DMS 273 (cell line): ENCODE results near the gene LIN52.

Experiments
- DNase-seq: peaks from one replicate; lab custom pipeline; 2025; ENCODE audit not compliant: unreplicated experiment; lab: John Stamatoyannopoulos, UW

The LIN52 gene

GRCh38 chr14:74223016-74223415 lies 138.3 kb downstream of the LIN52 start:
- no peak for DNase-seq

DNA sequence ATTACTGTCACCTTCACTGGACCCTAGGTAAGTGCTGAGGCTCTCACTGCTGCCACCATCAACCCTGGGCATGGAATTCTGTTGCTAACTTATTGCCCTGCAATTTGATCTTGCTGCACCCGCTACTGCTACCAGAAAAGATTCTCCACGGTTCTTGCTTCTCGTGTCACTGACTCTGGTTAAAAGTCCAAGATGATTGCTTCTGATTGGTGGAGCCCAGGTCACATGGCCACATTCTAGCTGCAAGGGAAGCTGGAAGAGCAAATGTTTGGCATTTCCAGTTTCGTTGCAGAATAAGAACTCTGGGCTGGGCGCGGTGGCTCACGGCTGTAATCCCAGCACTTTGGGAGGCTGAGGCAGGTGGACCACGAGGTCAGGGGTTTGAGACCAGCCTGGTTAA lies 147.0 kb downstream of the LIN52 start:
- DNase-seq: no peak

- DNase-seq: no peak
Observed at GRCh38 chr14:74235017-74235416, 150.3 kb downstream of the LIN52 start.

- DNase-seq: no peak
Observed at GRCh38 chr14:74237441-74237840, 152.7 kb downstream of the LIN52 start.

- DNase-seq: peak; percentile 38
Observed at GRCh38 chr14:74238974-74239847, 154.5 kb downstream of the LIN52 start, which contains the start of gene VSX2. VSX2 (plus strand) TSS chr14:74239449; CDS start chr14:74239562, 113 bp downstream.

GRCh38 chr14:74239848-74240793 lies 155.4 kb downstream of the LIN52 start:
- no peak for DNase-seq

GRCh38 chr14:74240794-74241651 lies 156.3 kb downstream of the LIN52 start:
- peak; percentile 31 for DNase-seq

DNA sequence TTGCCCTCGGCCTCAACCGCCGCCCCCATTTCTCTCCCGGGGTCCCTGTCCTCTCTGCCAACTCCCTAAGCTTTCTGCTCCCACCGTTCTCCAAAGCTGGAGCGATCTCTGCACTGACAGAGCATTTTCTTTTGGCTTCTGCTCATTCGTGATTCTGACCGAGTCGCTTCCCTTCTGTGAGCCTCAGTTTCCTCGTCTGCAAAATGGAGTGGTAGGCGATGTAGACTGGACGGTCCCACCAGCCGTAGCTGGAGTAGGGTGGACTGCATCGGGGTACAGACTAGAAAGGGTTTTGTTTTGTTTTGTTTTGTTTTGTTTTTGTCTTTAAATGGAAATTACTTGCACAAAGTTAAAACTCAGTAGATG lies 156.9 kb downstream of the LIN52 start:
- DNase-seq: no peak

DNA sequence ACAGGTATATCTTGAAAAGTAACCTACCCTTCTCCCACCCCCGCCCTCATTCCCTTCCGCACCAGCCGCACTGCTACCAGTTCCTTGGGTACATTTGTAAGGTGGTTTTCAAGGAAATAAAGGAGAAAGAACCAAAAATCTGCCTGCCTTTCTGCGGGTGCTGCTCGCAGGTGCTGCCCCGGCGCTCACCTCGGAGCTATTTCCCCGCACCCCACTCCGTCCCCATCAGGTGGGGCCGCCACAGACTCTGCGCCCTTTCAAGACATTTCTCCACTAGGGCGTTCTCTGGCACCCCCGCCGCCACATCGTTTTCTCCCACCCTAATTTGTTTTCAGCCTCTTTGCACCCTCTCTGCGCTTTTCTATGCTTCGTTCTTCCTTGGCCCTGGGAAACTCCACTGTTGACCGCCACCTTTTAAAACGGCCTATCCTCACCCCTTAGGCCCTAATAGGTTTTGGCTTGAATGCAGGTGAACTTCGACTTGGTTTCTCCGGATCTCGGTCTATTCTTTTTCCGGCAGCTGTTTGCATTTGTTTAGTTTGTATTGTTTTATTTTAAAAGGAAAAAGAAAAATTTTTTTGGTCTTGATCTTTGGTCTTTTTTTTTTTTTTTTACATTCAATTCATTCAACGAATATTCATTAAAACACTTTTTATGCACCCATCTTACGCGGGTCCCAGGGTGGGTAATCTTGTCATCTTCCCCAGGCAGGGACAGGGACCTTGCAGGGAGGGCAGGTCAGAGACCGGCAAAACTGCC lies 157.4 kb downstream of the LIN52 start:
- no peak for DNase-seq

- DNase-seq: no peak
Observed at GRCh38 chr14:74242780-74243042, 158.0 kb downstream of the LIN52 start.

GRCh38 chr14:74243051-74243450 lies 158.3 kb downstream of the LIN52 start:
- DNase-seq: no peak

DNA sequence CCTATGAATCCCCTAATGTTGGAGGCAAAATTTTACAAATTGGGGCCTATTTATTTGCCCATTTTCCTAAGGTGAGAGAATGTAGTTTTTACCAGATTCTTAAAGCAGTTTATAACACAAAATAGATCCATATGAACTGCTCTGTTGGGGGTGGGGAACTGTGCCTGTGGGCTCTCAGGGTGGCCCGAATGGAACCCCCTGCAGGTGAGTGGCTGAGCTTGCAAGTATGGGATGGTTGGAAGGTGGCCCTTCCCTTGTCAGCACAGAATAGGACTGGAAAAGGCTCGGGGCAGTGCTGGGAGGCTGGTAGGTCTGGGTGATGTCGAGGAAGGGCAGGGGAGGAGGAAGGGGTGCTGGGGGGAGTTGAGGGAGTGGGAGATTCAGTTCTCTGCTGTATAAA lies 159.4 kb downstream of the LIN52 start:
- DNase-seq: peak; percentile 36

DNA sequence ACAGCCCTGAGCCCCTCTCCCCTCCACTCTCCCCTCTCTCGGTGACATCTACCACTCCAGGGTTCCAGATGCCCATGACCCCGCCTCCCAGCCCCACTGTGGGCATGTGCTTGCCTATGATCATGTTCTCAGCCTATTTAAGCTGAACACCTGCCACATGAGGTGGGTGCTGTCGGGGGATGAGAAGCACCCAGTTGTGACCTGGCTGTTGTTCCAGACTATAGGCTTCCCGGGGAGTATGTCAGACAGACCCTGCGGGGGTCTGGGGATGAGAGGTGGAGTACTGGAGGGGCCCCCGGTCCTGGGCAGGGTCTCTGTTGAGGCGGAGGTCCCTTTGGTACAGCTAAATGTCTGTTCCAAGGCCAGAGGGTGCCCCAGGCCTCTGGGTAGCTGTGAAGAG lies 160.5 kb downstream of the LIN52 start:
- no peak for DNase-seq

DNA sequence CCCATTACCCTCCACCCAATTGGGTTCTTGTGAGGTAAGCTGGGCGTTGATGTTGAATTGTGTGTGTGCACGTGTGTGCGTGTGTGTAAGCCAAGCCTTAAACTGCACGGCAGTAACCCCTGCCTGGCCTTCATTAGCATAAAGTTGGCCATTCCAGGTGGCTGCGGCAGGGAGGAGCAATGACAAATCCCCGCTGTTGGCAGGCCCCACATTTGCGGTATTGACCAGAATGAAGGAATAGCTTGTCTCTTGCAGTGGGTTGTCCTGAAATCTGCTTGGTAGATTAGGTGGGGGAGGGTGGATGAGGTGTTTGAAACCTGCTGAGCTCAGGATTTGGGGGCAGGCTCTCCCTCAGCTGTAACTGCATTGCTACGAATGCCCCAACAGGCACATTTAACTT lies 161.8 kb downstream of the LIN52 start:
- no peak for DNase-seq

DNA sequence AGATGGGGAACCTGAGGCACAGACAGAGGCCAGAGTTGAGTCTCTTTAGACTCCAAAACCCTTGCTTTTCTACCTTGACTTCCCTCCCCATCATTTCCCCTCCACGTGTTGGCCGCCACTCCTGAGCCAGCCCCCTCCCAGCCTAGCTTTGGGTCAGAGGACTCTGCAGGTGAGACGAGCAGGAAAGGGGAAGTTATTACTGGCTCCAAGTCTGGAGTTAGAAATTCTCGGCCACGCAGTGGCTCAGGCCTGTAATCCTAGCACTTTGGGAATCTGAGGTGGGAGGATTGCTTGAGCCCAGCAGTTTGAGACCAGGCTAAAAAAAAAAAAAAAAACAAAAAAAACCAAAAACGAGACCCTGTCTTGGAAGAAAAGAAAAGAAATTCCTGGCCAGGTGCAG lies 163.3 kb downstream of the LIN52 start:
- no peak for DNase-seq

DNA sequence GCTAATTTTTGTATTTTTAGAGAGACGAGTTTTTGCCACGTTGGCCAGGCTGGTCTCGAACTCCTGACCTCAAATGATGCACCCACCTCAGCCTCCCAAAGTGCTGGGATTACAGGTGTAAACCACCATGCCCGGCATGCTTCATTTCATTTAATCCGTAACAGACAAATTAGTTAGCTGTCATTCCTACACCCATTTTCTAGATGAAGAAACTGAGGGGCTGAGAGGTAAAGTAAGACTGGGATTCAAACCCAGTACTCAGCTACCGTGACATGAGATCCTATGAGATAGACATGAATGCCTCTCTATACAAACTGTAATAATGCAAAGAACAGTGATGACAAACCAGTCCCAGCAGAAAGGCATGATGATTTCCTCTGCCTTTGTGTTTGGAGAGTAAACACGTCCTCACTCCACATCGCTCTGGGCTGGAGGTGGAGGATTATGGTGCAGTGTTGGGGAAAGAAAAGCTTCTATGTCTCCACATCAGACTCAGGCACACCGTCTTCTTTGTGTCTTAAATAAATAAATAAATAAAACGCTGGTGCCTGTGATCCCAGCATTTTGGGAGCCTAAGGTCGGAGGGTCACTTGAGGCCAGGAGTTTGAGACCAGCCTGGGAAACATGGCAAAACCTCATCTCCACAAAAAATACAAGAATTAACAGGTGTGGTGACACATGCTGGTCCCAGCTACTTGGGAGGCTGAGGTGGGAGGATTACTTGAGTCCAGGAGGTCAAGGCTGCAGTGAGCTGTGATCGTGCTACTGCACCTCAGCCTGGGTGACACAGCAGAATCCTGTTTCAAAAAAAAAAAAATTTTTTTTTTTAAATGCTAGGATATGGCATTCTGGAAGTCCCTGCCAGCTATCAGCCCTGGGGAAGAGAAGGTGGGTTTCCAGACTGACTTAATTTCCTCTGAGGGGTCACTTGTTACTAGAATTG lies 164.9 kb downstream of the LIN52 start:
- no peak for DNase-seq
